ENCODE results near the gene UBR4.

DNA sequence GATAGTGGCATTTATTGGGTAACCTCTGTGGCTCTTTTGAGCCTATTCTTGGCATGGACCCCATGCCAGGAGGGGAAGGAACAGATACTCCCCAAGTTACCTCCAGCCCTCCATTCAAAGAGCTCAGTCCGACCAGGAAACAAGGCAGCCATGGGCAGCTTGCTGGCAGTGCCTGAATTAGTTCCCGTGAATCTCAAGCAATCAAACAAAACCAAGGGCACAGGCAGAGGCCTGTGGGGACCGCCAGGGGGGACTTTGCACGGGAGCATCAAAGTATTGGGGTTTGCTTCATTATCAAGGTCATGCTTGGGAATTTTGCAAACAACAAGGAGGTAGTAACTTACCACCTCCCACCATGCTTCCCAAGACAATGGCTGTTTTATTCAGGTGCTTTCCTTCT is 172.4 kb downstream of the UBR4 start:
- TF ChIP-seq CTCF (IDR thresholded peaks at IDR 0.05; ENCODE audit: poor library complexity, severe bottlenecking) (no peak), RAD21 (conservative IDR thresholded peaks at IDR 0.05) (no peak), EZH2 (IDR thresholded peaks at IDR 0.05; ENCODE audit: borderline replicate concordance, insufficient read depth, low read length, poor library complexity, severe bottlenecking) (no peak)
